Stimulated activated CD8-positive, alpha-beta memory T cell treated with anti-CD3 and anti-CD28 coated beads, Interleukin-12 subunit alpha, Interleukin-12 subunit beta, amount 100 ng/mL, for 1 hour (primary cell): ENCODE results near the gene ARID1B.

ENCODE experiments used
- DNase-seq: peaks from one replicate; pipeline ENCODE4 v3.0.0-alpha.2; 2020; ENCODE audit warnings: low read depth

Gene ARID1B

DNA sequence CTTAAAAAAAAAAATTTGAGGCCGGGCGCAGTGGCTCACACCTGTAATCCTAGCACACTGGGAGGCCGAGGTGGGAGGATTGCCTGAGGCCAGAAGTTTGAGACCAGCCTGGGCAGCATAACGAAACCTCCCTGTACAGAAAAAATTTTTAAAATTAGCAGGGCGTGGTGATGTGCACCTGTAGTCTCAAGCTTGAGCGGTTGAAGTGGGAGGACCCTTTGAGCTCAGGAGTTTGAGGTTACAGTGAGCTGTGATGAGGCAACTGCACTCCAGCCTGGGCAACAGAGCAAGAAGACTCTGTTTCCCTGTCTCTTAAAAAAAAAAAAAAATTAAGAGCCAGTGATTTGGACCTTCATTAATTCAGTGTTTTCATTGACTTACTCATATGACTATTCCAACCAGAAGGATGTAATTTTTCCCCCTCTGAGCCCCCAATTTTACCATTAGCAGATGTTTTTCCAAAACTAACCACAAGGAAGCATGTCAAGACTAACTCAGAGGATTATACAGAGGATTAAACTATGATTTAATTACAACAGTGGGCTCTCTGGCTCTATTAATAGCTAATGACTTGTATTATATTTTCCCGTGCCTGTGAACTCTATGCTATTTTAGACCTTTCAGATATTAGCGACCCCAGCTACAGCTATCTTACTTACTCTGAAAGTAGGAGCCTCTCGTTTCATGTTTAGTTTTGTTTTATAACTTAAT lies 75.1 kb downstream of the ARID1B start:
- no peak for DNase-seq

DNA sequence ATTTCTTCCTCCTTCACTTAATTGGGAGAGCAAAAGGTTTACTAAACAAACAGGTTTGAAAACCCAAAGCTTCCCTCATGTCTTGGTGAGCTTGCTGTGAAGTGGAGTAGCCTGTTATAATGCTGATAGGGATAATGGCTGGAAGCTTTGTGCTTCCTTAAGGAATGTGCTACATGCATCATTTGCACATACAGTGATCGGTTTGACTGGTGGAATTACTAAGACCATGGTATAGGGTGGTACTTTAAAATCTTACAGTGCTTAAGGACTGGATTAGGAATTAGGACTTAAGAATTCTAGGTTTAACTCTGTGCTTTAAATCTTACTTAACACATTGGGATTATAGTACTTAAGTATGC lies 75.7 kb downstream of the ARID1B start:
- DNase-seq, result no peak

DNA sequence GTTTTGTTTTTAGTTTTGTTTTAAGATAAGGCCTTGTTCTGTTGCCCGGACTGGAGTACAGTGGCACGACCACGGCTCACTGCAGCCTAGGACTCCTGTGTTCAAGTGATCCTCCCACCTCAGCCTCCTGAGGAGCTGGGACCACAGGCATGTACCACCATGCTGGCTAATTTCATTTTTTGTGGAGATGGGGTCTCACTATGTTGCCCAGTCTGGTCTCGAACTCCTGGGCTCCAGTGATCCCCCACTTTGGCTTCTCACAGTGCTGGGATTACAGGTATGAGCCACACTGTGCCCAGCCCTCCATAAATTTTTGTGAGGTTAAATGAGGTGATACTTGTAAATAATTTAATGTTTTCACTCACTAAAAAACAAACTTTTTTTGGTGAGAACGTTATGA lies 76.6 kb downstream of the ARID1B start:
- DNase-seq, result no peak

DNA sequence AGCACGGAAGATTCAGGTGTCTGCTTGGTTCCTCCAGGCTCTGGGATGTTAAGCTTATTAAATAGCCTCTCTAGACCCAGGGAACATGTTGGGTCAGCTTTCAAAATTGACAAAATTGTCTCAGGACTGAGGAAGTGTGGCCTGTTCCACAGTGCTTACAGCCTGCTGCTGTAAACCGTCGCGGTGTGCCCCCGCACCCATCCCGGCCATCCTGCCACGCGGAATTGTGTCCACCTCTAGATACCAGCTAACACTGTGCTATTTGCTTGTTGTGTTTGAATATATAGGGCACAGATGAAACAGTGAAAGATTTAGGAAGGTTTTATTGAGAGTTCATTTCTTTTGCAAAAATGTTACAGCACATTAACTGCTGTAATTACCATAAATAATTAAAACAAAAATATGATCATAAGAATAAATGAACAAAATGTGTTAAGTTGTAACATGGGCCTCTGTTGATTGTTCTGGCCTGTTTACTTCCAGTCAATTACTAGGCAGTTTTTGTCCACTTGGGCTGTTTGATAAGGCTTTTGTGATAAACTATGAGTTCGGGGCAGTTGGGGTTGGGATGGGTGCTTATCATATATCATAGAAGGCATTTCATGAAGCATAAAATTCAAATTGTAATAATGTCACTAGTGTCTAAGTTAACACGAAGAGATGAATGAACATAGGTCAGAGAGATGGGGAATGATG lies 77.4 kb downstream of the ARID1B start:
- DNase-seq, result no peak

DNA sequence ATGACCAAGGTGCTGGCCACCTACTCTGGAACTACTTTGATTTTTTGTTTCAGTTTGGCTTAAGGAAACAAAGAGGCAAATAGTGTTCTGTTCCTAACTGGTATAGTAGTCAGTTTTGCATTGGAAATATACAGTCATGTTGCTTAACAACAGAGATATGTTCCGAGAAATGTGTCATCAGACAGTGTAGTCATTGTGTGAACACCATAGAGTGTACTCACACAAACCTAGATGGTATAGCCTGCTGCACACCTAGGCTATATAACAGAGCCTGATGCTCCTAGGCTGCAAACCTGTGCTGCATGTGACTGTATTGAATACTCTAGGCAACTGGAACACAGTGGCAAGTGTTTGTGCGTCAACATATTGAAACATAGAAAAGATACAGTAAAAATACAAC lies 80.4 kb downstream of the ARID1B start:
- DNase-seq, result no peak

DNA sequence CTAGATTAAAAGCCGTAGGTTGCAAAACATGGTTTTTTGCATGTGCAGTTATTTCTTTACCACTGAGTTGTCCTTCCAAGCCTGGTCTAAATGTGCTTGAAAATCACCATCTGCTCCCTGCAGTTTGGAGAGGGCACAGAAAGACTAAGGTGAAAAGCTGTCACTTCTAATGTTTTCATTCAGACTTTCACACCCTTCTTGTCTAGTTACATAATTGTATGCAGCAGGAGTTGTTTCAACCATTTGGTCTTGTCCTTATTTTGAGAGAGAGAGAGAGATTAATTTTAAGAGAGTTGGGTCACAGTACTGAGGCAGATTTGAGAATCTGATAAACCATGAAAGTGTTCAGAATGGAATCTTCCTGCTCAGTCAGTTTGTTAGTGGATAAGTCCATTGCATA lies 82.5 kb downstream of the ARID1B start:
- no peak for DNase-seq

DNA sequence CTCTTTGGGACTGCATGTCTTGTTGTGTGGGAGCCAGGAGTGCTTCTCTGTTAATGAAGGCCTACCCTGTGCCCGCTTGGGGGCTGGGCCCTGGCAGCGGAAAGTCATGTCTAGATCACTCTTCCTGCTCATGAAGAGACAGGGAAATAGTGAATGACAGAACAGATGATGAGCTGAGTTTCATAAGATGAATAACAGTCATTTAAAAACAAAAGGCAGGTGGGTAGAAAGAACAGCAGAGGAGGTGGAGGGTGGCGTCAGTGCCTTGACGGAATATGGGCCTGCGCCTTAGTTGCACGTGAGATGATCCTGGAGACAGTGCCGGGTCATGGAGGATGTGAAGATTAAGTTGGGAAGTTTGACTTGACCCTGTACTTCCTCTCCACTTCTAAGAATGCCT lies 85.5 kb downstream of the ARID1B start:
- DNase-seq, result no peak

DNA sequence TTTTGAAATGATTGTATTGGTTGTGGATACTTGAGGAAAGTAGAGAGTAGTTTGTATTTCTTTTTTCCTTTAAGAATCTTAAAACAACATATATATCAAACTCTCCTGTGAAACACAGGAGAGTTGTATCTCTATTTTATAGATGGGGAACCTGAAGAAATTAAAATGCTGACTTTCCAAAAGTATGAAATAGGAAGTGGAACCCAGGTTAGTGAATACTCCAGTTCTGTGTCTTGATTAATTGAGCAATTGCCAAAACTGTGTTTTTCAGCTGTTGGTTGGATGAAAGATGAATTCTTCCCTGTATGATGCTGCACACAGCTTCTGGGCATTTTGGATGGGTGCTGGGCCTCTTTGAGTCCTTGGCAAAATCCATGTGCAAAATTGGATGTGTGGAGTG lies 86.3 kb downstream of the ARID1B start:
- no peak for DNase-seq

DNA sequence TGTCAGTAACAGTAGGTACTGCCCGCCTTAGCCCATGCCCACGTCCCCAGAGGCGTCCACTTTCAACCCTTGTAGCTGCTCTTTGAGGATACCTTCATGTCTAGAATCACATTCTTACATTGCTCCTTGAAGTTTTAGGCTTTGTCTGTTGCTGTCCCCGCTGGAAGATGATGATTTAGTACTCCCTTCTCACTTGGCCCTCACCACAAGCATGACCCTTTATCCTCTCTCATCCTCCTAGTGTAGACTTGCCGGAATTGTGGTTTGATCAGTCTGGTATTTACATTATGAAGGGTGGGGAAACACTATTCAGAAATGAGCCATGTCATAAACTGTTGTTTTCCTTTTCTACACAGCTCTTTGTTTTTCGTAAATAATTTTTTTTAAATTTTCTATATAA lies 87.4 kb downstream of the ARID1B start:
- DNase-seq, result no peak

DNA sequence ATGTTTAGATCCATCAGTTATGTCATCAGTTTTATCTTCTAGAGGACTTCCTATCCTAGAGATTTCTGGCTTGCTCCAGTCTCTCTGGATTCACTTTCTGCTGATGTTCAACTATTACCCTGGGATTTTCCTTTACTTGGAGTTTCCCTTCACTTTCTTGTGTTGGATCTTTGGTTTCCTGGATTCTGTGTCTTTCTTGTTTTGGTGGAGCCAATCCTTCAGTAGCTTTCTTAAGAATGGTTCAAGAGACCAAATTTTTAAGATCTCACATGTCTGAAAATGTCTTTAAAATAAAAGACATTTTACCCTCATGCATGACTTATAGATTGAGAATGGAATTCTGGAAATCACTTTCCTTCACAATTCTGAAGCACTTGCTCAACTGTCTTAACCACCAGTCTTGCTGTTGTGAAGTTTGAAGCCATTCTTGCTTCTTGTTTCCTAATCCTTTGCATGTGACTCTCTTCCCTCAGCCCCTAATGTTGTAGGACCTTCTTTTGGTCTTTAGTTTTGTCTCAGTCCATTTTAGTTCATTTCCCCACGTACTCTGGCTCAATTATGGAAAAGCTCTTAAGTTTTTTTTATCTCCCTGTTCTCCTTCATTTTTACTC lies 87.9 kb downstream of the ARID1B start:
- DNase-seq, result no peak

DNA sequence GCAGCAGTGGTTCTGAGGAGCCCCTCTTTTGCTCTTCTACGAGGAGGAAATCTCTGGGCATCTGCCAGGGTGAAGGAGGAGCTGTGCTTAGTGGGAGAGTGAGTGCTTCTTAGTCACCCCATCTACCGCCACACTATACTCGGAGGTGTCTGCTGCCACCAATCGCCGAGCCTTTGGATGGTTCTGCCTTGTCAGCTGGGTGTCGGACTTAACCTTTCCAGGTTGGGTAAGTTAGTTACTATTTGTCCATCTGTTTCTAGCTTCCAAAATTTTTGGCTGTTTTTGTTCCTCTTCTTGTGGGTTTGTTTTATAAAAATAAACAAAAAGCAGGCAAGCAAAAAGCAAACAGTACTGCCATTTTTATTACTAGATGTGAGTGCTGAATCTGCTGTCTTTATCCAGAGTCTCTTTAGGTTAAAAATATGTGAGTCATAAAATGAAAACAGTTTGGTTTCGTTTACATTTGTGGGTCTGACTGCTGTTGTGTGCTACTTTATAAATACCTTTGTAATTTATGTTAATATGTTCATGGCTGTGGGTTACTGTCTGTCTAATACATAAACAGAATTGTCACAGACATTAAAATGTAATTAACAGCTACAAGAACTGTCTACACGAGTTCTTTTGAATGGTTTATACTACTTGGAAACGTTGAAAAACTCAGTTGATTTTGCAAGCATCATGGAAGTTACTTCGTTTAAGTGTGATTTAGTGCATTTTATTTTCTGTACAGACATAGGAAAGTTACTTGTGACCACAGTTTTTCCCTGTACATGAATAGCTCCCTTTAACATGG lies 89.2 kb downstream of the ARID1B start:
- DNase-seq, result no peak

DNA sequence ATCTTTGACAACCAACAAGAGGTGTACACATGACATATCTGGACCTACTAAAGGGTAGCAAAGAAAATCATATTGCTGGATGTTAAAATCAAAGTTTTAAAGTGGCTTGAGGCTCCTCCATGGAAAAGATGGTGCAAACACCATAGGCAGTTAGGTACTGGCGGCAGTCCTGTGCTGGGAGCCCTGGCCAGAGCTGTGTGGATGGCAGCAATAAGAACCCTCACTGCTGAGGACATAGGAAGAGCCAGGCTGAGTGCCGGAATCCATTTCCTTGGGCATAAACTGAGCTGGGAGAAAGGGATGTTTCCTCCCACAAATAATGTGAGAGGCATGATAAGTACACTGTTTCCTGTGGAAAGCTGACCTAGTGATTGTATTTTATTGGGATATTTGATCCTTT lies 89.9 kb downstream of the ARID1B start:
- no peak for DNase-seq

DNA sequence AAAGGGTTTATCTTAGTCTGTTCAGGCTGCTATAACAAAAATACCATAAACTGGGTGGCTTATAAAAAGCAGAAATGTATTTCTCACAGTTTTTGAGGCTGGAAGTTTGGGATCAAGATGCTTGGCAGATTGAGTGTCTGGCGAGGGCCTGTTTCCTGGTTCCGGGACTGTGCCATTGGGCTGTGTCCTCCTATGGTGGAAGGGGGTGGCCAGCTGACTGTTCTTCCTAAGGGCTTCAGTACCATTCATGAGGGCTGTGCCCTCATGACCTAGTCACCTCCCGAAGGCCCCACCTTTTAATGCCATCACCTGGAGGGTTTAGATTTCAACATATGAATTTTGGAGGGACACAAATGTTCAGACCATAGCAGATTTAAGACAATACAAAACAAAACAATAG lies 91.2 kb downstream of the ARID1B start:
- no peak for DNase-seq

DNA sequence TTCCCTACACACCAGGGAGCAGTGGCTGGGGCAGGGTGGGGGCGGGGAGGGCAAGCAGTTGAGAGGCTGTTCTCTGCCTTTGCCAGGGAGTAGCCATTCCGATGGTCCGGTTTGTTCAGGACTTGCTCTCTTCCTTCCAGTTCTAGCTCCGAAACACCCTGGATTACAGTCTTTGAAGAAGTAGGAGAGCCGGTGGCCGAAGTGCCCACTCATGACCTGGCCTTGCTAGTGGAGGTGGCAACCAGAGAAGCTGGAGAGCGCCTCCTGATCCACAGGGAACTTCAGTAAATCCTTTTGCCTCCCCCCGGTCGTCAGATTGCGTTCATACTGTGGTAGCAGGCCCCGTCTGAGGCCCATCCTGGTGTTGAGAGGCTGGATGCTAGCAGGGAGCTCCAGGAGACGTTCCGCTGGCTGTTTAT lies 92.8 kb downstream of the ARID1B start:
- DNase-seq, result no peak

DNA sequence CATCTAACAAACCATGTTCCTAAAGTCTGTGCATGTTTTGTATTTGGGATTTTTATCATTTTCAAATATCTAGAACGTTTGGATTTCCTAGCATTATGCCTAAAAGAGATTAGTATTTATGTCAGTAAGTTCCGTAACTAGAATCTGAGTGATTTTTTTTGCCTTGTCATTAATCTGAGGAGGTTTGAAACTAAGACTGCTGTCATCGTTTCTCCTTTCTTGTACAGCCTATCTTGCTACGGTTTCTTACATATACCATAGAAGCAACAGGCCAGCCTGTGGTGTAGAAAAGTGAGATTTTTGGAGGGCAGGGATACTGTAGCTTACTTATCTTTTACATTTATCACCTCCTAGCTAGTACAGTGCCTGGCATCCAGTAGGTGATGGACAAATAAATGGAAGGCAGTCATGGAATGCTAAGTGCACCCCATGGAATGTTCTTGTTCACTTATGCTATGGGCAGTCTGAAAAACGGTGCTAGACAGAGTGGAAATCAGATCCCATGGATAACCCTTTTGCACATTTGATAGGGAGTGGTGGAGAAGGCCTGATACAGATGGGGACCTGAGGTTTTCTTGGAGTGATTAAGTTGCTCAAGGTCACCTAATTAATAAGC lies 93.9 kb downstream of the ARID1B start:
- DNase-seq, result no peak

DNA sequence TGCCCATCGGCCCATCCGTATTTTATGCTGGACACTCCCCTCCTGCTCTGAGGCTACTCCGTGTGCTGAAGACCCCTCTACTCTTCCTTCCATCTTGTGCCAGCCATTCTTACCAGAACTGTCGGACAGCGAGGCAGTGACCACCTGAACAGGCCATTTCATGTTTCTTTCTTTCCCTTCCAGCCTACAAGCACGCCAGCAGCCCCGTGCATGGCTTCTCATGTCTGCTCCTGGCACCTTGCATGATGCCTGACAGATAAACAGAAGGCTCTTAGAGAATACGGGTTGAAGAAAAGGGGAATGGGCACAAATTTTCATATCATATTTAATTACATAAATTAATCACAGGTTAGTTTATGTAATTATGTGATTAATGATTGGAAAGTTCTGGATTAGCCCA lies 95.7 kb downstream of the ARID1B start:
- DNase-seq, result no peak

DNA sequence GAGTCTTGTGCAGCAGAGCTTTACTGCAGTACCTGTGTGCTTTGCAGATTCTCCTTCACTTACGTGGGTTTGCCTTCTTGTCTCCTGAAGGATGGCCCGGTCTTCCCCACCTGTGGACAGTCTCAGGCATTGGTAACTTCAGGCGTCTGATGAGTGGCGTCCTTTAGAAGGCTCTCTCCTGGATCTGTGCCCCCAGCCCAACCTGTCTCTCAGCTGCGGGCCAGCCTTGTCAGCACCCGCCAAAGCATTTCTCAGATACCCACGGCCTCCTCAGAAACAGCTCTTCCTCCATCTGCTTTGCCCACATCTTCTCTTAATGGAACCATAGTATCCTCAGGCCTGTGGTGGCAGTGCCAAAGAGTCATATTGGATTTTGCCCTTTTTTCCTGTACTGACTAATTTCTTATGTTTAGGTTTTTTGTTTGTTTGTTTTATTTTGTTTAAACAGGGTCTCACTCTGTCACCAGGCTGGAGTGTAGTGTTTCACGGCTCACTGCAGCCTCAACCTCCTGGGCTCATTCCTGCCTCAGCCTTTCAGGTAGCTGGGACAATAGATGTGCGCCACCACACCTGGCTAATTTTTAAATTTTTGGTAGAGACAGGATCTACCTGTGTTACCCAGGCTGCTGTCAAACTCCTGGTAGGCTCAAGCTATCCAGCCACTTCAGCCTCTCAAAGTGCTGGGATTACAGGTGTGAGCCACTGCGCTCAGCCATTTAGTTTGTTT lies 96.6 kb downstream of the ARID1B start:
- no peak for DNase-seq

DNA sequence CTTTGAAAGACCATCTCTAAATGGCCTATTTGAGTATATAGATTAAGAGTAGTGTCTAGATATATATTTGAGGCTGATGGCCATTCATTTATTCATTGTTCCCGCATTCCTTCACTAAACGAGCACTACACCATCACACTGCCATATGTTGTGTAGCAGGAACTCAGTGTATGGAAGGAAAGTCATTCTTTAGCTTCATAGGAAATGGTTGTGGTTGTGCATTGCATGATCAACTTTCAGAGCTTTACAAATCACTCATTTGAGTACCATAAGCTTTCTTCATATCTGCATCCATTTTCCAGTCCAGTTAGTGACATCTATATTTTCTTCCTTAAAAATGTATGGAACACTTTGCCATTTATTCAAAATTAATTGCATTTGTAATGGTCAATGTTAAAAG lies 97.9 kb downstream of the ARID1B start:
- DNase-seq, result no peak

DNA sequence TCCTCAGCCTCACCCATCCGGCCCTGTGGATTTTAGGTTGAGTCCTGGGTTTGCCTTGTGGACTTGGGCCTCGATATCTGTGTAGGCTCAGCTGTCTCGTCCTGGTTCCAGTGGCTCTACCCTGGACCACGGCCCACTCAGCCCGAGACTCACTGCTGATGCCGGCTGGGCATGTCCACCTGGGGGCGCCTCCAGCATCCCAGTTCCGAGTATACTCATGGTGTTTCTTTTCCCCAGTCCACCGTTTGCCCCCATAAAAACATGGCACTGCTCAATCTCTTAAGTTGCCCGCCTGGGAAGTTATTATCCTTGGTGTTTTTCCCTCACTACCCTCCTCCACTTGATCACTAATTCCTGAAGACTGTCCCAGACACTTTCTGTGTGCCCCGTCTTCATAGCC lies 99.1 kb downstream of the ARID1B start:
- DNase-seq, result no peak

DNA sequence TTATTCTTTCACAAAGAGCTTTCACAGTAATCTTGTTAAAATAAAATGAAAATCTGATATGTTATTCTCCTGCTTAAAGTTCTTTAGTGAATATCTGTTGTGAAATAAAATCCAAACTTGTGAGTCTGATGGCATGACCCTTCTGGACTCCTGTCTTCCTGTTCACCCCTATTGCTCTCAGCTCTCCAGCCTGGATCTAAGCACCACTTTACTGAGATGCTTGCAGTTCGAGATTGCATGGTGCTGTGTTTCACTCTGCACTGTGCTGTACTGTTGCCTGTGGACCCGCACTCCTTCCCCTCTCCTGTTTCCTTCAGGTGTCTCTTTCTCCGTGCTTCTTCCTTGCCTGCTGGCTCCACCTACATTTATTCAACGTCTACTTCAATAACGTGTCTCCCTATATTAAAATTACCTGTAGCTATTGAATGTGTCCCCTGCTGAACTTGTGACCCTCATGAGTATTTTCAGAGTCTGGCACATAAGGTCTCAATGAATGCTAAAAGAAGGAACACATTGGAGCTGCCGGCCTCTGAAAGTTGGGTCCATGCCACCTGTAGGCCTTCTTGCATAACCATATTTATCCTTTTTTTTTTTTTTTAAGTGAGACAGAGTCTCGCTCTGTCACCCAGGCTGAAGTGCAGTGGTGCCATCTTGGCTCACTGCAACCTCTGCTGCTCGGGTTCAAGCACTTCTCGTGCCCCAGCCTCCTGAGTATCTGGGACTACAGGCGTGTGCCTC lies 100.1 kb downstream of the ARID1B start:
- no peak for DNase-seq

DNA sequence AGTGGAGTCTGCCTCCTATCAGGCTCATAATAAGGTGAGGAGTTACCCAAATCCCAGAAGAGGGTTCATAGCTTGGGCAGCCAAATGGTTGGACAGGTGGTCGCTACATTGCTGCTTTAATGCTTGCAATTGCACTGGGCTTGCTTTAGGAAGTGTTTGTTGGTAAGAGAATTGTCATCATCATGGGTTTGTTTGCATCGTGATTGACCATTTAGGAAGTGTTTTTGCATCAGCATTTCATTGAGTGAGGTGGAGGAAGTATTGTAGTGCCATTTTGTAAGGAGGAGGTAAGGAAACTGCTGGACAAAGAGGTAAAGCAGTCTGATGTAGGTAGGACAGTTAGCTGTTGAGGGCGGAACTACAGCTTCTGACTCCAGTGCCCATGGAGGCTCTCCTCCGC lies 101.5 kb downstream of the ARID1B start:
- no peak for DNase-seq
